ENCODE measurements around the gene PLIN1.

GRCh38 chr15:89652131-89652530, 27.0 kb downstream of the PLIN1 start:
- TF ChIP-seq EZH2 (IDR thresholded peaks at IDR 0.05; ENCODE audit: borderline replicate concordance, low read length) (no peak), CTCF (IDR thresholded peaks at IDR 0.05; ENCODE audit: low read length) (no peak)
